H9 (cell line): ENCODE data around the gene PLXNC1. TPM values are rescaled to one million over a fixed set of nuclear protein-coding genes. Genes with fewer than 3 reads are reported as not detected.

ENCODE experiments used
- DNase-seq: peaks from one replicate; pipeline ENCODE4 v3.0.0-alpha.2; 2017
- H2AFZ ChIP-seq: one replicate; pipeline ENCODE4 v1.6.1; 2013; ENCODE audit warnings: mild to moderate bottlenecking, low read length, control low read depth, moderate library complexity
- H2AK5ac ChIP-seq: 2 replicates; pipeline ENCODE4 v1.6.1; 2013; ENCODE audit warnings: low read length, control low read depth, mixed read lengths; ENCODE audit not compliant: insufficient read length
- H2BK120ac ChIP-seq: one replicate; pipeline ENCODE4 v1.6.1; 2013; ENCODE audit warnings: low read depth, mild to moderate bottlenecking, low read length, control low read depth, inconsistent platforms; ENCODE audit not compliant: poor library complexity, severe bottlenecking
- H2BK12ac ChIP-seq: 2 replicates; pipeline ENCODE4 v1.6.1; 2013; ENCODE audit warnings: low read length, control low read depth, mixed read lengths, low read depth; ENCODE audit not compliant: insufficient read length
- H2BK15ac ChIP-seq: 2 replicates; pipeline ENCODE4 v1.6.1; 2013; ENCODE audit warnings: low read depth, low read length, control low read depth
- H2BK20ac ChIP-seq: one replicate; pipeline ENCODE4 v1.6.1; 2013; ENCODE audit warnings: low read depth, mild to moderate bottlenecking, low read length, control low read depth, inconsistent platforms; ENCODE audit not compliant: poor library complexity, severe bottlenecking
- H2BK5ac ChIP-seq: 2 replicates; pipeline ENCODE4 v1.6.1; 2013; ENCODE audit warnings: low read length, control low read depth, mixed read lengths; ENCODE audit not compliant: insufficient read length
- H3K14ac ChIP-seq: 2 replicates; pipeline ENCODE4 v1.6.1; 2013; ENCODE audit warnings: low read length, control low read depth; ENCODE audit not compliant: insufficient read depth
- H3K18ac ChIP-seq: 2 replicates; pipeline ENCODE4 v1.6.1; 2013; ENCODE audit warnings: low read depth, mild to moderate bottlenecking, mixed read lengths, low read length, control low read depth; ENCODE audit not compliant: insufficient read length
- H3K23ac ChIP-seq: 2 replicates; pipeline ENCODE4 v1.6.1; 2013; ENCODE audit warnings: low read length, control low read depth, mixed read lengths, low read depth; ENCODE audit not compliant: insufficient read length
- H3K23me2 ChIP-seq: 2 replicates; pipeline ENCODE4 v1.6.1; 2013; ENCODE audit warnings: low read depth, mild to moderate bottlenecking, mixed read lengths, low read length, control low read depth; ENCODE audit not compliant: insufficient read length, poor library complexity, severe bottlenecking
- H3K27ac ChIP-seq: 2 replicates; pipeline ENCODE4 v1.5.1; 2013; ENCODE audit warnings: low read length, control low read depth, mixed read lengths, low read depth; ENCODE audit not compliant: insufficient read length
- H3K27me3 ChIP-seq: 2 replicates; pipeline ENCODE4 v1.6.1; 2013; ENCODE audit warnings: low read length, control low read depth, inconsistent platforms; ENCODE audit not compliant: insufficient read depth
- H3K4ac ChIP-seq: 2 replicates; pipeline ENCODE4 v1.6.1; 2013; ENCODE audit warnings: low read depth, mild to moderate bottlenecking, control low read depth, inconsistent platforms, low read length, moderate library complexity
- H3K4me1 ChIP-seq: 2 replicates; pipeline ENCODE4 v1.6.1; 2013; ENCODE audit warnings: low read length, control low read depth, inconsistent platforms; ENCODE audit not compliant: insufficient read depth
- H3K4me2 ChIP-seq: 2 replicates; pipeline ENCODE4 v1.6.1; 2013; ENCODE audit warnings: low read length, control low read depth, mixed read lengths; ENCODE audit not compliant: insufficient read length, insufficient read depth
- H3K56ac ChIP-seq: 2 replicates; pipeline ENCODE4 v1.6.1; 2013; ENCODE audit warnings: low read depth, mild to moderate bottlenecking, mixed read lengths, low read length, control low read depth; ENCODE audit not compliant: insufficient read length
- H3K79me1 ChIP-seq: 2 replicates; pipeline ENCODE4 v1.6.1; 2013; ENCODE audit warnings: low read depth, mild to moderate bottlenecking, moderate library complexity, low read length, control low read depth, inconsistent platforms; ENCODE audit not compliant: insufficient read depth, poor library complexity, severe bottlenecking
- H3K79me2 ChIP-seq: 2 replicates; pipeline ENCODE4 v1.6.1; 2013; ENCODE audit warnings: low read length, control low read depth, inconsistent platforms; ENCODE audit not compliant: insufficient read depth
- H3K9ac ChIP-seq: 2 replicates; pipeline ENCODE4 v1.6.1; 2013; ENCODE audit warnings: low read length, control low read depth, mixed read lengths; ENCODE audit not compliant: insufficient read length; ENCODE audit errors: extremely low read depth
- H3K9me3 ChIP-seq: one replicate; pipeline ENCODE4 v1.6.1; 2013; ENCODE audit warnings: low read depth, low read length, inconsistent platforms; ENCODE audit not compliant: control insufficient read depth
- H3T11ph ChIP-seq: one replicate; pipeline ENCODE4 v1.6.1; 2013; ENCODE audit warnings: mild to moderate bottlenecking, low read length, control low read depth, inconsistent platforms
- H4K20me1 ChIP-seq: one replicate; pipeline ENCODE4 v1.6.1; 2013; ENCODE audit not compliant: control insufficient read depth, insufficient read length, insufficient read depth
- H4K5ac ChIP-seq: 2 replicates; pipeline ENCODE4 v1.6.1; 2013; ENCODE audit warnings: low read depth, mild to moderate bottlenecking, mixed read lengths, low read length, control low read depth; ENCODE audit not compliant: insufficient read length
- H4K8ac ChIP-seq: replicated peaks from 2 replicates; pipeline ENCODE4 v1.6.1; 2013; ENCODE audit warnings: low read length, control low read depth, mixed read lengths, low read depth; ENCODE audit not compliant: insufficient read length
- H4K91ac ChIP-seq: 2 replicates; pipeline ENCODE4 v1.6.1; 2013; ENCODE audit warnings: low read depth, mild to moderate bottlenecking, moderate library complexity, mixed read lengths, low read length, control low read depth; ENCODE audit not compliant: insufficient read length
- H3K27ac Mint-ChIP-seq, 3 experiments: 2 replicates in 2 of 3; 3 replicates in 1 of 3; pipeline ENCODE4 v1.8.0; 2020 to 2021; ENCODE audit warnings: mixed read lengths in 3 of 3, mild to moderate bottlenecking in 1 of 3, moderate library complexity in 1 of 3
- H3K27me3 Mint-ChIP-seq: 2 replicates; pipeline ENCODE4 v1.8.0; 2021; ENCODE audit warnings: low read depth, mild to moderate bottlenecking, moderate library complexity, mixed read lengths
- H3K36me3 Mint-ChIP-seq, 3 experiments: 2 replicates in 2 of 3; 3 replicates in 1 of 3; pipeline ENCODE4 v1.8.0; 2020 to 2021; ENCODE audit warnings: low read depth in 3 of 3, mixed read lengths in 3 of 3; ENCODE audit not compliant: insufficient read depth in 1 of 3
- H3K4me1 Mint-ChIP-seq, 2 experiments: 2 replicates each; pipeline ENCODE4 v1.8.0; 2020; ENCODE audit warnings: mixed read lengths in 2 of 2
- H3K4me3 Mint-ChIP-seq, 2 experiments: 2 replicates in 1 of 2; 3 replicates in 1 of 2; pipeline ENCODE4 v1.8.0; 2020 to 2021; ENCODE audit warnings: mild to moderate bottlenecking in 2 of 2, mixed read lengths in 2 of 2, moderate library complexity in 1 of 2
- H3K9me3 Mint-ChIP-seq, 2 experiments: 2 replicates in 1 of 2; 3 replicates in 1 of 2; pipeline ENCODE4 v1.8.0; 2020; ENCODE audit warnings: mild to moderate bottlenecking in 2 of 2, mixed read lengths in 2 of 2, moderate library complexity in 1 of 2
- CTCF ChIP-seq: fragments of 200-600 bp; sonication (generic); conservative IDR thresholded peaks from 3 replicates; pipeline ENCODE4 v1.8.0; 2021; ENCODE audit warnings: antibody characterized with exemption, mild to moderate bottlenecking
- WGBS: extraction: QIAGEN DNeasy Blood & Tissue Kit; methylation state at CpG from one replicate; pipeline ENCODE4 v1.1.7; 2013; ENCODE audit warnings: missing lambda C conversion rate, low lambda C conversion rate, mixed read lengths; ENCODE audit not compliant: insufficient read length; ENCODE audit errors: extremely low coverage; 5-methylcytosine and 5-hydroxymethylcytosine counted together
- total RNA-seq: library from RNA; stranded (reverse); gene quantifications from 2 replicates; pipeline ENCODE4 v1.2.1, GENCODE V29; 2021

Gene PLXNC1
- total RNA-seq, 1 experiment from 2014 or later = 1.2 TPM

GRCh38 chr12:94165670-94166364 is 17.4 kb downstream of the PLXNC1 start:
- H3T11ph ChIP-seq = no peak overlapping the region
- Mint-ChIP-seq H3K27me3 (peaks cover 100% of the 10 kb centered on the region), H3K9me3 (peaks cover 0 to 10% of the 10 kb centered on the region in 2 experiments; a peak in 1 of 5 replicates), H3K4me1 (peaks cover 32 to 43% of the 10 kb centered on the region in 2 experiments), H3K36me3 (no peaks in the 10 kb centered on the region), H3K27ac (no peak overlapping the region), H3K4me3 (no peak overlapping the region)
- no peak overlapping the region for H2BK20ac ChIP-seq
- no peaks in the 10 kb centered on the region for H3K79me2 ChIP-seq
- no peak for DNase-seq
- H2BK15ac ChIP-seq = no peak overlapping the region
- H3K4me1 ChIP-seq = peaks cover 7% of the 10 kb centered on the region; the same call in 1 of the 2 replicates
- H2AK5ac ChIP-seq = no peak overlapping the region
- no peak overlapping the region for H3K14ac ChIP-seq
- no peak overlapping the region for H3K4me2 ChIP-seq
- H2BK12ac ChIP-seq = no peak overlapping the region
- no peak for TF ChIP-seq CTCF
- H2BK5ac ChIP-seq = no peak overlapping the region
- no peak overlapping the region for H3K18ac ChIP-seq
- WGBS = no CpG with 5 or more reads among the region's 6 CpGs
- no peak overlapping the region for H3K27ac ChIP-seq
- no peak overlapping the region for H2BK120ac ChIP-seq
- no peaks in the 10 kb centered on the region for H3K9me3 ChIP-seq
- H3K23me2 ChIP-seq = no peaks in the 10 kb centered on the region
- H2AFZ ChIP-seq = no peak overlapping the region
- H3K27me3 ChIP-seq = peaks cover 57% of the 10 kb centered on the region
- H3K9ac ChIP-seq = no peak overlapping the region
- no peaks in the 10 kb centered on the region for H4K20me1 ChIP-seq
- H3K79me1 ChIP-seq = no peaks in the 10 kb centered on the region
- H4K8ac ChIP-seq = no peak overlapping the region
- no peak overlapping the region for H3K23ac ChIP-seq
- no peak overlapping the region for H4K91ac ChIP-seq
- no peak overlapping the region for H4K5ac ChIP-seq
- H3K4ac ChIP-seq = no peak overlapping the region
- H3K56ac ChIP-seq = no peak overlapping the region
